AG04450 (cell line): ENCODE results near the gene A1BG. TPM values are rescaled to one million over a fixed set of nuclear protein-coding genes. Genes with fewer than 3 reads are reported as not detected.

Experiments
- CTCF ChIA-PET: fragments of 300-600, 350-600 bp; formaldehyde crosslinking; extraction: SDS; loops from one replicate; lab custom pipeline; 2022; ENCODE audit warnings: antibody characterized with exemption, inconsistent platforms; lab: Charles Lee
- POLR2A ChIA-PET: fragments of 350-600 bp; formaldehyde crosslinking; extraction: SDS; loops from one replicate; lab custom pipeline; 2021; ENCODE audit warnings: antibody characterized with exemption, inconsistent platforms; lab: Yijun Ruan, JAX
- DNase-seq: peaks from one replicate; pipeline ENCODE4 v3.0.0-alpha.2; 2011; ENCODE audit warnings: low read depth, low spot score
- H3K27ac ChIP-seq: one replicate; pipeline ENCODE4 v1.5.1; 2012; ENCODE audit warnings: low read depth, low read length, control low read depth
- H3K27me3 ChIP-seq: one replicate; pipeline ENCODE4 v1.6.0; 2012; ENCODE audit warnings: low read length; ENCODE audit not compliant: control insufficient read depth, insufficient read depth
- H3K4me3 ChIP-seq: 2 replicates; pipeline ENCODE4 v1.5.1; 2011; ENCODE audit warnings: mild to moderate bottlenecking, low read depth, low read length, control low read depth
- H3K9me3 ChIP-seq: 2 replicates; pipeline ENCODE4 v1.5.1; 2012; ENCODE audit warnings: low read length; ENCODE audit not compliant: control insufficient read depth, insufficient read depth
- CTCF ChIP-seq: IDR thresholded peaks from 2 replicates; pipeline ENCODE4 v1.5.1; 2011; ENCODE audit warnings: low read depth, low read length, control low read depth, inconsistent platforms
- polyA plus RNA-seq: library from polyadenylated mRNA; depleted of rRNA; stranded (reverse); fragments of >200 nt; gene quantifications from 2 replicates; pipeline ENCODE4 v1.2.3, GENCODE V29; 2011

A1BG gene
- polyA plus RNA-seq, 1 experiment, result 7.5 TPM

- CTCF ChIA-PET, result no interaction called here
- 0 out of 2 replicates have a peak, but pooled peaks have one; percentile 19 for TF ChIP-seq CTCF
- Histone ChIP-seq H3K27ac (peak within 1 kb of the TSS; percentile 77), H3K4me3 (peak within 1 kb of the TSS; percentile 93), H3K27me3 (no peaks in the 10 kb centered on the region), H3K9me3 (peaks cover 5% of the 10 kb centered on the region)
- DNase-seq, result peak; percentile 94
- POLR2A ChIA-PET, result interaction anchor here (0.7 to 1.0 kb wide), 5 partner anchors 21 to 213 kb away, joined by 3 to 4 read pairs (median 3); partner anchors contain the start of genes ZNF497 and ZNF8
Observed at GRCh38 chr19:58305065-58305931, 48.0 kb downstream of the A1BG start, which contains the start of gene ERVK3-1. ERVK3-1 (plus strand) TSS chr19:58305377; CDS start chr19:58312169, 6,792 bp downstream.

- H3K4me3 ChIP-seq, result peak overlapping the region; percentile 56
- H3K9me3 ChIP-seq, result peaks cover 9% of the 10 kb centered on the region
- POLR2A ChIA-PET, result interaction anchor here (0.7 to 1.0 kb wide), 5 partner anchors 21 to 214 kb away, joined by 3 to 4 read pairs (median 3); partner anchors contain the start of genes ZNF497 and ZNF8
- no peak for TF ChIP-seq CTCF
- CTCF ChIA-PET, result no interaction called here
- peak overlapping the region; percentile 52 for H3K27ac ChIP-seq
- H3K27me3 ChIP-seq, result no peaks in the 10 kb centered on the region
- no peak for DNase-seq
Observed at GRCh38 chr19:58304748-58305064, 48.6 kb downstream of the A1BG start.

- H3K9me3 ChIP-seq, result peaks cover 13% of the 10 kb centered on the region
- no peak for DNase-seq
- POLR2A ChIA-PET, result no interaction called here
- TF ChIP-seq CTCF, result no peak
- no peak overlapping the region for H3K4me3 ChIP-seq
- H3K27ac ChIP-seq, result no peak overlapping the region
- no peaks in the 10 kb centered on the region for H3K27me3 ChIP-seq
- CTCF ChIA-PET, result interaction anchor here (0.5 kb wide), 1 partner anchor 149 kb away, joined by 3 read pairs; no protein-coding TSS in a partner anchor
Observed at GRCh38 chr19:58304255-58304654, 49.0 kb downstream of the A1BG start.

GRCh38 chr19:58300620-58301019 is 52.7 kb downstream of the A1BG start:
- DNase-seq, result no peak
- TF ChIP-seq CTCF, result no peak
- H3K27me3 ChIP-seq, result no peaks in the 10 kb centered on the region
- H3K4me3 ChIP-seq, result no peak overlapping the region
- CTCF ChIA-PET, result no interaction called here
- POLR2A ChIA-PET, result interaction anchor here (0.9 kb wide), 1 partner anchor 22 kb away, joined by 3 read pairs; the partner anchor contains the start of gene ZNF8
- H3K9me3 ChIP-seq, result peaks cover 46% of the 10 kb centered on the region
- no peak overlapping the region for H3K27ac ChIP-seq

GRCh38 chr19:58296104-58296503 is 57.2 kb downstream of the A1BG start:
- H3K4me3 ChIP-seq, result no peak overlapping the region
- no peaks in the 10 kb centered on the region for H3K27me3 ChIP-seq
- H3K9me3 ChIP-seq, result peaks cover 83% of the 10 kb centered on the region
- no peak for TF ChIP-seq CTCF
- DNase-seq, result no peak
- no peak overlapping the region for H3K27ac ChIP-seq
- ChIA-PET POLR2A (no interaction called here), CTCF (interaction anchor here (0.6 kb wide), 1 partner anchor 930 kb away, joined by 4 read pairs; no protein-coding TSS in a partner anchor)
